ENCODE measurements around the gene GNAL.

The GNAL gene

DNA sequence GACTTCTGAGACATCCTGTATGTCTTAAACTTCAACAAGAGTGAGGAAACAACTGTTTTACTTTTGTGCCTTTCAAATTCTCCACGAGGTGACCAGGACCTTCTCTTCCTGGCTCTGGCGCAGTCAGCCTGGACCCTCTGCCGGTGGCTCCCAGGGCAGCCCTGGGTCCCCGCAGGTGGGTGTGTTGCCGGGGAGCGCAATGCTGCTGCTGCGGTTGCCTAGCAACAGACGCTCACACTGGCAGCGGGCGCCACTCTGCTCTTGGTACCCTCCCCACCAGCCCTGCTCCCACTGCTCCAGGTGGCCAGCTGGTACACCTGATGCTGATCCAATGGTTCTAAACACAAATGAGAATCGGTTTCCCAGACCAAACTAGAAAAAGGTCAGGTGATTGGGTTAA, 58.7 kb downstream of the GNAL start:
- H3K4me3 ChIP-seq (ENCODE audit: low read depth, low read length), result no peak overlapping the region
- no peak for TF ChIP-seq CTCF (IDR thresholded peaks at IDR 0.05; ENCODE audit: borderline replicate concordance, insufficient read depth, low read depth, low read length)

DNA sequence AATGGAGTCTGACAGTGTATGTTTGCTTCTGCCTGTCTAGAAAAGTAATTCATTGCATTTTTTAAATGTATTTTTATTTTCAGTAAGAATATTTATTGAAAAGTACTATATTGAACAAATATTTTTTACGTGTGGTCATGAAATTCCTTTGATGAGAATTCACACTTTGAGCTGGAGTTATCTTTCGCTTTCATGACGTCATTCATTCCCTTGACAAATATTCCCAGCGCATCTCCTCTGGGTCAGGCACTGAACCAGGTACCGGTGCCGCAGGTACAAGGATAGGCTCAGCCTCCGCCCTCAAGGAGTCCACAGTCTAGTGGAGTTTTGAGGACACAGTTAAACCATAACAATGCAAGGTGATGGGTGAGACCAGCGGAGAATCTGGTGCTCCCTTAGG, 60.2 kb downstream of the GNAL start:
- no peak for TF ChIP-seq CTCF (IDR thresholded peaks at IDR 0.05; ENCODE audit: borderline replicate concordance, insufficient read depth, low read depth, low read length)
- no peak overlapping the region for H3K4me3 ChIP-seq (ENCODE audit: low read depth, low read length)

DNA sequence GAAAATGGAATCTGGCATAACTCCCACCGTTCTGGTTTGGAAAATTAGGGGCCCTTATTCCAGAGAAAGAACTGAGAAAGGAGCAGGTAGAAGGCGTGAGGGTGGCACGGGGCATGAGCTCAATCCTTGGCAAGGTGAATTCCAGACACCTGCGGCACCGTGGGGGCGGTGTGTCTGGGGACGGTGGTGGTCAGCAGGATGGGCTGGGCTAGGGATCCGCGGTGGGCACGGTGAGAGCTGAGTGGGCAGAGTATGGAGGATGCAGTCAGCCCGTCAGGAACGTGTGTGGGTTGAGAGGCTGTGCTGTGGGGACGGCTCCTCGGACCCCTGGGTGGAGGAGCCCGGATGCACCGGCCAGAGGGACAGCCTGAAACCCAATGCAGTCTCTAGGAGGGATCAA, 61.1 kb downstream of the GNAL start:
- H3K4me3 ChIP-seq (ENCODE audit: low read depth, low read length), result no peak overlapping the region
- TF ChIP-seq CTCF (IDR thresholded peaks at IDR 0.05; ENCODE audit: borderline replicate concordance, insufficient read depth, low read depth, low read length), result no peak

GRCh38 chr18:11750581-11751310, 61.7 kb downstream of the GNAL start:
- no peak overlapping the region for H3K4me3 ChIP-seq (ENCODE audit: low read depth, low read length)
- TF ChIP-seq CTCF (IDR thresholded peaks at IDR 0.05; ENCODE audit: borderline replicate concordance, insufficient read depth, low read depth, low read length), result no peak

DNA sequence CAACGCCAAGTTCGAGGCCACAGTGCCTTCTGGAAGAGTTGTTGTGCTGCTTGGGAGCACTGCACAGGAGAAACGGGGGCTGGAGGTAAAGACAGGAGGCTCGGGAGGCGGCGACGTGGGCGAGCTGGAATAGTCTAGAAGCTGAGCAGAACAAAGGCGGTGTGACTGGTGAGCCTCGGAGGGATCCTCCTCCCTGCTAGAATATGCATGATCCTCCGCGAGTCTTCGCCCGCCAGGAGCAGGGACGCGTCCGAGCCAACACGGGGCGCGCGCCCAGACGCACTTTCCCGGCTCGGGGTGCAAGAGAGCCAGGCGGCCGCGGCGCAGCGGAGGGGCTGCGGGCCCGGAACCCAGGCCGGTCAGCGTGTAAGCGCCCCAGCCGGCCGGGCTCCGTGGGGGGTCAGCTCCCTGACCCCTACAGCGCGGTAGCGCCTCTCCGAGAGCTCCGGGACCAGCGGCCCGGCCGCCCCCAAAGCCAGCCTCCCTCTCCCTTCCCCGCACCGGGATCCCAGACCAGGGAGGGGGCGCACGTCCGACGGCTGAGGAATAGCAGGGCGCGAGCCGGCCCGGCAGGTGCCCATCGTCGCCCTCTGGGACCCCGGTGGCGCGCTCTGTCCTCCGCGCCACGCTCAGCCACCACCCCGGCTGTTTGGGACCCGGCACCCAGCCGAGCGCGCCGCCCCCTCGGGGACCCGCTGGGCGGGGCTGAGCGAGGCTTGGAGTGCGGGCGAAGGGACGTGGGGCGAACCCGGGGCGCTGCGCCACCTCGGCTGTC, 62.5 kb downstream of the GNAL start:
- no peak overlapping the region for H3K4me3 ChIP-seq (ENCODE audit: low read depth, low read length)
- TF ChIP-seq CTCF (IDR thresholded peaks at IDR 0.05; ENCODE audit: borderline replicate concordance, insufficient read depth, low read depth, low read length), result no peak

DNA sequence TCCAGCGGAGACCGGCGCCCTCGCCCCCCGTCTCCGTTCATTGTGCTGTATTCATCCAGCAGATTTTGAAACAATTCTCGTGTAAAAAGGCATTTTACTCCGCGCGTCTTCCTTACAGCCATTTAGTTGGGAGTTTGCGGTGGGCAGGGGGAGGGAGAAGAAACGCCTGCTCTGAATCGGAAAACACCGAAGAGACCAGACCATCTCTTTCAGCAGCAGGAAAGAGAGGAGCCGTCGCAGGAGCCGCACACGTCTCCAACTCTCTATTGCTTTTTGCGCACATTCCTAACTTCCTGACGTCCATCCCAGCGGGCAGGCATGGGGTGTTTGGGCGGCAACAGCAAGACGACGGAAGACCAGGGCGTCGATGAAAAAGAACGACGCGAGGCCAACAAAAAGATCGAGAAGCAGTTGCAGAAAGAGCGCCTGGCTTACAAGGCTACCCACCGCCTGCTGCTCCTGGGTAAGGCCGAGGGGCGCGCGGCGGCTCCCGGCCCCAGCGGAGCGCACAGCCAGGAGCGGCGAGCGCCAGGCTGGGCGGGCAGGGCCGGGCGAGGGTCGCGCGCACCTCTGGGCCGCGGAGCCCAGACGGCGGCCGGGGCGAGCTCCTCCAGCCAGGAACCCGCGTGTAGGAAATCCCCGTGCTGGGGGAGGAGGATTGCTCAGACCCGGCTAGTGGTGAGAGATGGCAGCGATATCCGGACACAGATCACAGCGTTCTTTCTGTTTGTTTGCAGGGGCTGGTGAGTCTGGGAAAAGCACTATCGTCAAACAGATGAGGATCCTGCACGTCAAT, 63.2 kb downstream of the GNAL start:
- no peak overlapping the region for H3K4me3 ChIP-seq (ENCODE audit: low read depth, low read length)
- no peak for TF ChIP-seq CTCF (IDR thresholded peaks at IDR 0.05; ENCODE audit: borderline replicate concordance, insufficient read depth, low read depth, low read length)
